OCI-LY3 (cell line): Measurements from ENCODE around the gene PRUNE2.

Experiments used
- H2AFZ ChIP-seq: fragments of 200-600, 300-600 bp; shearing (Covaris generic); 2 replicates; pipeline ENCODE4 v1.6.0; 2014; ENCODE audit warnings: antibody characterized with exemption, low read depth, low read length
- H3K27ac ChIP-seq: fragments of 200-600, 300-600 bp; sonication (generic); 2 replicates; pipeline ENCODE4 v1.5.1; 2014; ENCODE audit warnings: mild to moderate bottlenecking, low read length, moderate library complexity, mixed read lengths
- H3K27me3 ChIP-seq: fragments of 200-600, 300-600 bp; sonication (generic); 2 replicates; pipeline ENCODE4 v1.6.1; 2014; ENCODE audit warnings: low read depth, low read length, mixed read lengths
- H3K36me3 ChIP-seq: fragments of 200-600, 300-600 bp; sonication (generic); replicated peaks from 2 replicates; pipeline ENCODE3; 2014; ENCODE audit warnings: low read depth, low read length, mixed read lengths
- H3K4me1 ChIP-seq: fragments of 300-600, 200-600 bp; sonication (generic); 2 replicates; pipeline ENCODE4 v1.6.1; 2014; ENCODE audit warnings: low read length, mixed read lengths
- H3K4me2 ChIP-seq: fragments of 200-600, 300-600 bp; sonication (generic); 2 replicates; pipeline ENCODE4 v1.6.1; 2014; ENCODE audit warnings: low read length, mixed read lengths
- H3K4me3 ChIP-seq: fragments of 300-600, 200-600 bp; sonication (generic); 2 replicates; pipeline ENCODE4 v1.5.1; 2014; ENCODE audit warnings: antibody characterized with exemption, mild to moderate bottlenecking, low read length, moderate library complexity
- H3K79me2 ChIP-seq: fragments of 300-600, 200-600 bp; shearing (Covaris generic); 2 replicates; pipeline ENCODE4 v1.6.1; 2014; ENCODE audit warnings: mild to moderate bottlenecking, low read length, mixed read lengths
- H3K9ac ChIP-seq: fragments of 300-600, 200-600 bp; shearing (Covaris generic); 2 replicates; pipeline ENCODE4 v1.6.0; 2014; ENCODE audit warnings: mild to moderate bottlenecking, low read length, moderate library complexity
- H3K9me3 ChIP-seq: fragments of 200-600, 300-600 bp; shearing (Covaris generic); 2 replicates; pipeline ENCODE4 v1.6.1; 2014; ENCODE audit warnings: low read length, mixed read lengths; ENCODE audit not compliant: insufficient read depth
- H4K20me1 ChIP-seq: fragments of 200-600, 300-600 bp; sonication (generic); 2 replicates; pipeline ENCODE4 v1.6.1; 2016; ENCODE audit warnings: low read length, mixed read lengths; ENCODE audit not compliant: insufficient read depth
- EZH2phosphoT487 ChIP-seq: fragments of 200-600 bp; shearing (Covaris generic); IDR thresholded peaks from 2 replicates; pipeline ENCODE4 v1.6.1; 2018; ENCODE audit warnings: antibody characterized with exemption, mixed run types, low read depth
- TF ChIP-seq, protein P1 (sequence below): fragments of 200-600, 300-600 bp; sonication (generic); IDR thresholded peaks from 2 replicates; pipeline ENCODE4 v1.5.1; 2014; ENCODE audit warnings: antibody characterized with exemption, low read length, low read depth

The PRUNE2 gene

DNA sequence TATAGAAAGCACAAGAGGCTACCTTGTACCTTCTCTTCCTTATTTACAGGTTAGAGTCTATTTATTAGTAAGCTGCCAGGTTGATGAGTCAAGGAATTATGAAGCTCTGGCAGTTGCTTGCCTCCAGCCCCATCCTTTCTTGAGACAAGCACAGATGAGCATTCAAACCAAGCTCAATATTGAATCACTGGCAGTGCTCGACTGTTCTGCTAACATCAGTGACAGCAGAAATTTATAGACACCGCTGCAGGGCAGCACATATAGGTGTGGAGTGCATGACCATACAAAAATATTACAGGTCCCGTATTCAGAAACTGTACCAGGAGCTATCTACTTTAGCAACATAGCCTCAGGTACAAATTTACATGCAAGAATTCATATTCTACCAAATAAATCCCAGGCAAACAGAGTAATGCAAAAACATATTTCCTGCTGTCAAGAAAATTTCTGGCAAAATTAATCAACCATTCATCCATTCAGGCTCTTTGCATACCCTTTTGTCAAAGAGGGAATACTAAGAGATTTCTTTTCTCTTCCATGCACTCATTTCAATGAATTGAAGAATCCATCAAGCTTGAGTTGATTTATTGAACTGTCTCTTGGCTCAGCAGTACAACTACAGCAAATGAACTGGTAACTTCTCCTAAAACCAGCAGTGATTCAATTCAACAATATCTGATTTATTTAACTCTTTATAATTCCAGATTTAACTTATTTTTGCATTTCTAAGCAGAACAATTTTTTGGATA, 168.6 kb downstream of the PRUNE2 start:
- H3K4me1 ChIP-seq = no peaks in the 10 kb centered on the region
- no peak overlapping the region for H3K4me2 ChIP-seq
- H3K27me3 ChIP-seq = peaks cover 30% of the 10 kb centered on the region
- no peak overlapping the region for H3K9ac ChIP-seq
- no peak overlapping the region for H3K27ac ChIP-seq
- TF ChIP-seq EZH2phosphoT487 = no peak
- TF ChIP-seq, protein P1, sequence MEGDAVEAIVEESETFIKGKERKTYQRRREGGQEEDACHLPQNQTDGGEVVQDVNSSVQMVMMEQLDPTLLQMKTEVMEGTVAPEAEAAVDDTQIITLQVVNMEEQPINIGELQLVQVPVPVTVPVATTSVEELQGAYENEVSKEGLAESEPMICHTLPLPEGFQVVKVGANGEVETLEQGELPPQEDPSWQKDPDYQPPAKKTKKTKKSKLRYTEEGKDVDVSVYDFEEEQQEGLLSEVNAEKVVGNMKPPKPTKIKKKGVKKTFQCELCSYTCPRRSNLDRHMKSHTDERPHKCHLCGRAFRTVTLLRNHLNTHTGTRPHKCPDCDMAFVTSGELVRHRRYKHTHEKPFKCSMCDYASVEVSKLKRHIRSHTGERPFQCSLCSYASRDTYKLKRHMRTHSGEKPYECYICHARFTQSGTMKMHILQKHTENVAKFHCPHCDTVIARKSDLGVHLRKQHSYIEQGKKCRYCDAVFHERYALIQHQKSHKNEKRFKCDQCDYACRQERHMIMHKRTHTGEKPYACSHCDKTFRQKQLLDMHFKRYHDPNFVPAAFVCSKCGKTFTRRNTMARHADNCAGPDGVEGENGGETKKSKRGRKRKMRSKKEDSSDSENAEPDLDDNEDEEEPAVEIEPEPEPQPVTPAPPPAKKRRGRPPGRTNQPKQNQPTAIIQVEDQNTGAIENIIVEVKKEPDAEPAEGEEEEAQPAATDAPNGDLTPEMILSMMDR = no peak
- no peaks in the 10 kb centered on the region for H4K20me1 ChIP-seq
- no peaks in the 10 kb centered on the region for H3K36me3 ChIP-seq
- H3K79me2 ChIP-seq = no peaks in the 10 kb centered on the region
- H3K4me3 ChIP-seq = no peak overlapping the region
- H2AFZ ChIP-seq = no peak overlapping the region
- no peaks in the 10 kb centered on the region for H3K9me3 ChIP-seq

DNA sequence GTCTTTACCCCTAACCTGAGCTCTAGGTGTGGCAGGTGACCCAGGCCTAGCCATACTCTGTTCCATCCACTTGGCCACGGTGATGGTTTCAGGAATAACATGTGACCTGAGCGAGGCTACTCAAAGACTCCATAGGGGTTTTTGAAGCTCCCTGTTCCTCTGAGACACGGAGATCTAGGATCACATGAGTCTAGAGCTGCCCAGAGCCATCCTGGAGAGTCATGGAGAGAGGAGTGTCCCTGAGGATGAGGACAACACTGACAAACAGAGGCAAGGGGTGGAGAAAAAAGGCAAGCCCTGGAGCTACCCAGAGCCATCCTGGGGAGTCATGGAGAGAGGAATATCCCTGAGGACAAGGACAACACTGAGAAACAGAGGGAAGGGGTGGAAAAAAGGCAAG, 171.2 kb downstream of the PRUNE2 start:
- Histone ChIP-seq H3K36me3 (no peaks in the 10 kb centered on the region), H3K9me3 (no peaks in the 10 kb centered on the region), H4K20me1 (no peaks in the 10 kb centered on the region), H3K4me1 (no peaks in the 10 kb centered on the region), H2AFZ (no peak overlapping the region), H3K4me3 (no peak overlapping the region), H3K9ac (no peak overlapping the region), H3K27me3 (peaks cover 30% of the 10 kb centered on the region), H3K79me2 (no peaks in the 10 kb centered on the region), H3K4me2 (no peak overlapping the region), H3K27ac (no peak overlapping the region)
- TF ChIP-seq, protein P1 = no peak
- no peak for TF ChIP-seq EZH2phosphoT487

DNA sequence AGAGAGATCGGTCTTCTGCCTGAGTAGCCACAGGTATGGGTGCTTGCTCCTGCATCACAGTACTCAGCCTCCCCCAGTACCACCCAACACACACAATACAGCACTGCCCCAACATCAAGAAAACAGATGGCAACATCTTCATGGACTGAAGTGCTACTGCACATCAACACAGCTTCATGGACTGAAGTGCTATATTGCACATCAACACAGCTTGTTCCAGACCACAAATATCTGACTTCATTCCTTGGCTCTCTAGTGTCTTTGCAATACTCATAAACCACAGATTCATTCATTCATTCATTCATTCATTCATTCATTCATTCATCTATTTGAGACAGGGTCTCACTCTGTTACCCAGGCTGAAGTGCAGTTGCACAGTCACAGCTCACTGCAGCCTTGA, 172.8 kb downstream of the PRUNE2 start:
- no peak overlapping the region for H3K27ac ChIP-seq
- H3K4me3 ChIP-seq = no peak overlapping the region
- H3K79me2 ChIP-seq = no peaks in the 10 kb centered on the region
- H4K20me1 ChIP-seq = no peaks in the 10 kb centered on the region
- TF ChIP-seq, protein P1 = no peak
- no peak for TF ChIP-seq EZH2phosphoT487
- H3K4me1 ChIP-seq = no peaks in the 10 kb centered on the region
- H2AFZ ChIP-seq = no peak overlapping the region
- H3K27me3 ChIP-seq = peaks cover 37% of the 10 kb centered on the region
- H3K9me3 ChIP-seq = no peaks in the 10 kb centered on the region
- no peak overlapping the region for H3K9ac ChIP-seq
- no peak overlapping the region for H3K4me2 ChIP-seq
- no peaks in the 10 kb centered on the region for H3K36me3 ChIP-seq

DNA sequence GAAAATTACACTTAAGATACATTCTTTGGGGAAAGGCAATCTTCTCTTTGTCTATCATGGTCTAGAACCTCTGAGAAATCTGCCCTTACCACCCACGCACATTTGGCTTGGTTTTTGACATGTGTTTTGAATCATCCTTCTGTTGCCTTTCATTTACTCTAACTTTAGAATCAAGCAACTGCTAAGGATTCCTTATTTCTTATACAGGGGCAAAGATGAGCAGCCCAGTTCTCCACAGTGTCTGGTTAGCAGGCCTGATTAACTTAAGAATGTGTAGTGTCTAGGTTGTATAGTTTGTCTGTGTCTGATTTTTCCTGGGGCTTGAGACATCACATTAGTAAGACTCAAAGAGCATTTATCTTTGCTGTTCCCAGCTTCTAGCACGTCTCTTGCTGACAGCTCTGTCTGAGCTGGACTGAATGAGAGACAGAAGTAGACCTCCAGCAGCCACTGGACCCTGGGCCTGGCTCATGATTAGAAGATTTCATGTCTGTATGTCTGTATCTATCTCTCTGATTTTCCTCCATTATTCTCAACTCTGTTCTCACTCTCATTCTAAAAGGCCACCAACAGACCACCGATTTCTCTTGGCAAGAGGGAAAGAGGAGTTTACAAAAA, 173.5 kb downstream of the PRUNE2 start:
- Histone ChIP-seq H3K27ac (no peak overlapping the region), H3K27me3 (peaks cover 34% of the 10 kb centered on the region), H3K36me3 (no peaks in the 10 kb centered on the region), H2AFZ (no peak overlapping the region), H4K20me1 (no peaks in the 10 kb centered on the region), H3K9ac (no peak overlapping the region), H3K4me1 (no peaks in the 10 kb centered on the region), H3K4me3 (no peak overlapping the region), H3K4me2 (no peak overlapping the region), H3K9me3 (no peaks in the 10 kb centered on the region), H3K79me2 (no peaks in the 10 kb centered on the region)
- TF ChIP-seq EZH2phosphoT487 = no peak
- TF ChIP-seq, protein P1 = no peak
